PC-3 (cell line): ENCODE results near the gene GAMT. TPM values are rescaled to one million over a fixed set of nuclear protein-coding genes. Genes with fewer than 3 reads are reported as not detected.

Experiments used
- ATAC-seq: fragments of 200-7000 bp; cut with Tn5 transposase; 2 replicates; pipeline ENCODE4 v1.9.1; 2020; ENCODE audit warnings: mild to moderate bottlenecking, moderate library complexity
- BruUV-seq: library from RNA; stranded (reverse); fragments of 400-500 nt; replicated peaks from 2 replicates; lab custom pipeline; 2021; lab: Mats Ljungman, UMichigan
- CTCF ChIA-PET: fragments of 300-600 bp; sonication (Branson Sonifier 250); formaldehyde crosslinking; loops from one replicate; lab custom pipeline; 2022; ENCODE audit warnings: antibody characterized with exemption; lab: Charles Lee
- POLR2A ChIA-PET: fragments of 300-600 bp; sonication (Branson Sonifier 250); formaldehyde crosslinking; loops from one replicate; lab custom pipeline; 2022; ENCODE audit warnings: antibody characterized with exemption; ENCODE audit not compliant: unreplicated experiment; lab: Charles Lee
- DNase-seq: peaks from one replicate; pipeline ENCODE4 v3.0.0-alpha.2; 2015
- H2AFZ ChIP-seq: fragments of 300-600 bp; sonication (generic); 2 replicates; pipeline ENCODE4 v1.6.0; 2016; ENCODE audit warnings: antibody characterized with exemption, low read length
- H3F3A ChIP-seq: fragments of 300-600 bp; sonication (generic); one replicate; pipeline ENCODE4 v1.6.0; 2017; ENCODE audit warnings: antibody characterized with exemption, low read length, control low read depth, mild to moderate bottlenecking; ENCODE audit not compliant: unreplicated experiment
- H3K27ac ChIP-seq: fragments of 300-600 bp; sonication (generic); 2 replicates; pipeline ENCODE4 v1.5.1; 2016; ENCODE audit warnings: mild to moderate bottlenecking, low read length
- H3K27me3 ChIP-seq: fragments of 300-600 bp; sonication (generic); 2 replicates; pipeline ENCODE4 v1.6.1; 2016; ENCODE audit warnings: low read length, mixed read lengths
- H3K36me3 ChIP-seq: fragments of 300-600 bp; sonication (generic); 2 replicates; pipeline ENCODE4 v1.6.1; 2016; ENCODE audit warnings: low read depth, mixed run types, low read length, mixed read lengths
- H3K4me1 ChIP-seq: fragments of 300-600 bp; sonication (generic); 2 replicates; pipeline ENCODE4 v1.5.1; 2016; ENCODE audit warnings: low read length; ENCODE audit not compliant: insufficient read depth
- H3K4me2 ChIP-seq: fragments of 300-600 bp; sonication (generic); 2 replicates; pipeline ENCODE4 v1.6.0; 2016; ENCODE audit warnings: low read length
- H3K4me3 ChIP-seq: fragments of 300-600 bp; sonication (generic); 2 replicates; pipeline ENCODE4 v1.5.1; 2016; ENCODE audit warnings: mild to moderate bottlenecking, low read length, mixed read lengths
- H3K79me2 ChIP-seq: fragments of 300-600 bp; sonication (generic); 2 replicates; pipeline ENCODE4 v1.6.1; 2017; ENCODE audit warnings: low read length, mixed read lengths
- H3K9ac ChIP-seq: fragments of 300-600 bp; sonication (generic); 2 replicates; pipeline ENCODE4 v1.6.0; 2016; ENCODE audit warnings: mild to moderate bottlenecking, low read length
- H3K9me2 ChIP-seq: fragments of 300-600 bp; sonication (generic); replicated peaks from 2 replicates; pipeline ENCODE4 v1.6.1; 2016; ENCODE audit warnings: mixed run types, low read length, mixed read lengths
- H3K9me3 ChIP-seq: fragments of 300-600 bp; sonication (generic); 2 replicates; pipeline ENCODE4 v1.6.1; 2016; ENCODE audit warnings: low read length, mixed read lengths
- H4K20me1 ChIP-seq: fragments of 300-600 bp; sonication (generic); 2 replicates; pipeline ENCODE4 v1.6.1; 2016; ENCODE audit warnings: low read length, mixed read lengths
- CTCF ChIP-seq: fragments of 300-600 bp; sonication (generic); conservative IDR thresholded peaks from 2 replicates; pipeline ENCODE4 v1.5.1; 2017; ENCODE audit warnings: antibody characterized with exemption, low read depth, mild to moderate bottlenecking, low read length
- EZH2 ChIP-seq: fragments of 300-600 bp; sonication (generic); IDR thresholded peaks from one replicate; pipeline ENCODE4 v1.6.1; 2017; ENCODE audit warnings: antibody characterized with exemption, mild to moderate bottlenecking, low read length; ENCODE audit not compliant: unreplicated experiment
- EZH2phosphoT487 ChIP-seq: fragments of 300-600 bp; sonication (generic); IDR thresholded peaks from 2 replicates; pipeline ENCODE4 v1.6.1; 2018; ENCODE audit warnings: mild to moderate bottlenecking, antibody characterized with exemption, low read length, borderline replicate concordance
- intact Hi-C: fragments of 100-400 bp; cut with micrococcal nuclease; formaldehyde crosslinking; loops from 2 replicates; pipeline ENCODE4 v1.9.0; 2023
- total RNA-seq: library from RNA; depleted of rRNA; stranded (reverse); fragments of >200 nt; gene quantifications from 2 replicates; pipeline ENCODE4 v1.2.3, GENCODE V29; 2014

The GAMT gene
- total RNA-seq, 1 experiment from 2014 or later = 75.6 TPM

- H3K4me1 ChIP-seq = no peaks in the 10 kb centered on the region
- no TSS peak for BruUV-seq
- peak within 1 kb of the TSS; percentile 94 for H3K4me2 ChIP-seq
- no peaks in the 10 kb centered on the region for H3K9me2 ChIP-seq
- no peaks in the 10 kb centered on the region for H3K36me3 ChIP-seq
- H3F3A ChIP-seq = no peaks in the 10 kb centered on the region
- ATAC-seq (peak; percentile 79), DNase-seq (peak; percentile 83)
- peaks cover 25% of the 10 kb centered on the region for H3K79me2 ChIP-seq
- no peaks in the 10 kb centered on the region for H3K9me3 ChIP-seq
- TF ChIP-seq CTCF = no peak; the same call in 1 of the 2 replicates
- TF ChIP-seq EZH2 = no peak
- TF ChIP-seq EZH2phosphoT487 = no peak
- POLR2A ChIA-PET = interaction anchor here (0.6 to 0.9 kb wide), 2 partner anchors 29 to 114 kb away, joined by 3 to 12 read pairs; partner anchors contain the start of gene CIRBP
- no peaks in the 10 kb centered on the region for H3K27me3 ChIP-seq
- peak within 1 kb of the TSS; percentile 64 for H2AFZ ChIP-seq
- peak within 1 kb of the TSS; percentile 99 for H3K4me3 ChIP-seq
- peak within 1 kb of the TSS; percentile 51 for H3K27ac ChIP-seq
- CTCF ChIA-PET = interaction anchor here (0.5 kb wide), 1 partner anchor 355 kb away, joined by 3 read pairs; no protein-coding TSS in a partner anchor
- intact Hi-C loops = no loop called here
- H4K20me1 ChIP-seq = no peaks in the 10 kb centered on the region
- peak within 1 kb of the TSS; percentile 91 for H3K9ac ChIP-seq
Observed at GRCh38 chr19:1383312-1384084, 17.8 kb downstream of the GAMT start, which contains the start of gene NDUFS7. NDUFS7 (plus strand) TSS chr19:1383907; CDS start chr19:1383927, 20 bp downstream.

- intact Hi-C loops = no loop called here
- peak overlapping the region; percentile 32; the same call in 1 of the 2 replicates for H3K4me3 ChIP-seq
- H3K27me3 ChIP-seq = no peaks in the 10 kb centered on the region
- TF ChIP-seq EZH2phosphoT487 (no peak), EZH2 (no peak), CTCF (no peak)
- ATAC-seq (no peak), DNase-seq (no peak)
- no peaks in the 10 kb centered on the region for H3K4me1 ChIP-seq
- H3K4me2 ChIP-seq = no peak overlapping the region
- no TSS peak for BruUV-seq
- CTCF ChIA-PET = interaction anchor here (0.5 kb wide), 1 partner anchor 354 kb away, joined by 3 read pairs; no protein-coding TSS in a partner anchor
- H3K27ac ChIP-seq = no peak overlapping the region
- H3K79me2 ChIP-seq = peaks cover 25% of the 10 kb centered on the region
- no peaks in the 10 kb centered on the region for H3F3A ChIP-seq
- no peaks in the 10 kb centered on the region for H4K20me1 ChIP-seq
- POLR2A ChIA-PET = interaction anchor here (0.6 to 0.9 kb wide), 2 partner anchors 28 to 114 kb away, joined by 3 to 12 read pairs; partner anchors contain the start of gene CIRBP
- H3K9me2 ChIP-seq = no peaks in the 10 kb centered on the region
- H3K36me3 ChIP-seq = no peaks in the 10 kb centered on the region
- no peak overlapping the region for H3K9ac ChIP-seq
- H3K9me3 ChIP-seq = no peaks in the 10 kb centered on the region
- H2AFZ ChIP-seq = no peak overlapping the region
Observed at GRCh38 chr19:1383017-1383311, 18.4 kb downstream of the GAMT start.

- ChIA-PET POLR2A (interaction anchor here (0.9 kb wide), 1 partner anchor 27 kb away, joined by 3 read pairs; a partner anchor contains a TSS), CTCF (no interaction called here)
- DNase-seq = no peak
Observed at GRCh38 chr19:1382250-1382649, 19.1 kb downstream of the GAMT start.

More at GRCh38 chr19:1382250-1382649, 19.1 kb downstream of the GAMT start:
- Histone ChIP-seq H3K27ac (no peak overlapping the region), H3K4me2 (no peak overlapping the region), H3K27me3 (no peaks in the 10 kb centered on the region), H3K36me3 (no peaks in the 10 kb centered on the region), H3K79me2 (peaks cover 25% of the 10 kb centered on the region), H3K9me2 (no peaks in the 10 kb centered on the region), H3K9ac (no peak overlapping the region), H3K9me3 (no peaks in the 10 kb centered on the region), H3F3A (no peaks in the 10 kb centered on the region), H2AFZ (no peak overlapping the region), H3K4me1 (no peaks in the 10 kb centered on the region), H3K4me3 (no peak overlapping the region), H4K20me1 (no peaks in the 10 kb centered on the region)
- no peak for TF ChIP-seq EZH2phosphoT487
- no peak for TF ChIP-seq CTCF
- no peak for TF ChIP-seq EZH2
- intact Hi-C loops = no loop called here
- no TSS peak for BruUV-seq
- ATAC-seq = no peak
